A549 (cell line): ENCODE results near the gene INVS. TPM values are rescaled to one million over a fixed set of nuclear protein-coding genes. Genes with fewer than 3 reads are reported as not detected.

Experiments
- ATAC-seq, 2 experiments: fragments of 200-7000 bp in 1 of 2; fragments of >200 bp in 1 of 2; cut with Nextera tagmentation in 1 of 2; cut with Tn5 transposase in 1 of 2; 3 replicates each; pipeline versions ENCODE4 v1.8.0 to v1.9.1; 2018 to 2020; ENCODE audit warnings: mild to moderate bottlenecking in 1 of 2, moderate library complexity in 1 of 2
- CTCF ChIA-PET: fragments of 300-600 bp; sonication (Branson Sonifier 250); formaldehyde crosslinking; extraction: SDS; loops from one replicate; lab custom pipeline; 2021; ENCODE audit warnings: antibody characterized with exemption, inconsistent platforms; lab: Yijun Ruan, JAX
- POLR2A ChIA-PET: fragments of 350-600 bp; formaldehyde crosslinking; extraction: SDS; loops from one replicate; lab custom pipeline; 2021; ENCODE audit warnings: antibody characterized with exemption, inconsistent platforms; lab: Yijun Ruan, JAX
- DNase-seq, 2 experiments: peaks; one replicate each; pipeline versions ENCODE4 v3.0.0 to v3.0.0-alpha.2; 2011 to 2016; ENCODE audit warnings: low read depth in 1 of 2, low spot score in 1 of 2
- FAIRE-seq: peaks from 2 replicates; lab custom pipeline; 2011; peaks lifted over from hg19 to GRCh38; lab: Jason Lieb, UNC
- H3K27ac ChIP-seq, 2 experiments: fragments of >200 bp; sonication (Bioruptor Twin); formaldehyde crosslinking; 3 replicates each; pipeline ENCODE4 v1.5.1; 2016 to 2017
- H3K4me1 ChIP-seq: fragments of >200 bp; sonication (Bioruptor Twin); formaldehyde crosslinking; 3 replicates; pipeline ENCODE4 v1.6.1; 2016
- H3K4me2 ChIP-seq: fragments of >200 bp; sonication (Bioruptor Twin); formaldehyde crosslinking; 3 replicates; pipeline ENCODE4 v1.6.1; 2016
- H3K4me3 ChIP-seq: fragments of >200 bp; sonication (Bioruptor Twin); formaldehyde crosslinking; 3 replicates; pipeline ENCODE4 v1.5.1; 2016
- H3K9me3 ChIP-seq: fragments of >200 bp; sonication (Bioruptor Twin); formaldehyde crosslinking; 3 replicates; pipeline ENCODE4 v1.6.1; 2016
- CEBPB ChIP-seq, 2 experiments: fragments of >200 bp in 1 of 2; sonication (Bioruptor Twin) in 1 of 2; formaldehyde crosslinking in 1 of 2; IDR thresholded peaks; 2 replicates each; pipeline ENCODE4 v1.6.1; 2012 to 2016
- EHMT2 ChIP-seq: fragments of 200-600 bp; sonication (generic); IDR thresholded peaks from 2 replicates; pipeline ENCODE4 v1.6.1; 2016; ENCODE audit warnings: antibody characterized with exemption, low read depth, mild to moderate bottlenecking, moderate library complexity
- EP300 ChIP-seq, 2 experiments: fragments of >200 bp; sonication (Bioruptor Twin); formaldehyde crosslinking; IDR thresholded peaks; 2 replicates in 1 of 2; 3 replicates in 1 of 2; pipeline ENCODE4 v1.6.1; 2016 to 2017
- FOSB ChIP-seq: fragments of 250-450 bp; sonication (Bioruptor Pico); IDR thresholded peaks from 2 replicates; pipeline ENCODE4 v1.5.0; 2020; ENCODE audit warnings: mild to moderate bottlenecking, moderate library complexity
- FOSL2 ChIP-seq, 2 experiments: fragments of 450-650 bp in 1 of 2; fragments of >200 bp in 1 of 2; sonication (Bioruptor Twin) in 1 of 2; formaldehyde crosslinking; IDR thresholded peaks; 2 replicates each; pipeline versions ENCODE4 v1.5.0 to v1.6.1; 2016 to 2020; ENCODE audit warnings: mild to moderate bottlenecking in 1 of 2, moderate library complexity in 1 of 2
- FOXS1 ChIP-seq: fragments of 250-450 bp; sonication (Bioruptor Pico); IDR thresholded peaks from 2 replicates; pipeline ENCODE4 v1.5.0; 2020; ENCODE audit warnings: mild to moderate bottlenecking, moderate library complexity
- GATA3 ChIP-seq: IDR thresholded peaks from 2 replicates; pipeline ENCODE4 v1.6.1; 2012; ENCODE audit warnings: borderline replicate concordance
- HEYL ChIP-seq: fragments of 250-450 bp; sonication (Bioruptor Pico); IDR thresholded peaks from 2 replicates; pipeline ENCODE4 v1.8.0; 2021; ENCODE audit warnings: mild to moderate bottlenecking, moderate library complexity
- MAFK ChIP-seq: fragments of 450-650 bp; IDR thresholded peaks from 2 replicates; pipeline ENCODE4 v1.6.1; 2014; ENCODE audit not compliant: partially characterized antibody
- NFE2L2 ChIP-seq: fragments of 150-350 bp; conservative IDR thresholded peaks from 2 replicates; pipeline ENCODE4 v1.6.1; 2014; ENCODE audit warnings: low read length
- NPAS2 ChIP-seq: fragments of 250-450 bp; sonication (Bioruptor Pico); IDR thresholded peaks from 2 replicates; pipeline ENCODE4 v1.8.0; 2022; ENCODE audit warnings: mild to moderate bottlenecking, moderate library complexity, borderline replicate concordance
- NR3C1 ChIP-seq: fragments of >200 bp; sonication (Bioruptor Twin); formaldehyde crosslinking; IDR thresholded peaks from 3 replicates; pipeline ENCODE4 v1.6.1; 2017
- POLR2A ChIP-seq: IDR thresholded peaks from 2 replicates; pipeline ENCODE4 v1.6.1; 2012; ENCODE audit warnings: mild to moderate bottlenecking, low read length
- RFX5 ChIP-seq: fragments of 450-650 bp; IDR thresholded peaks from 2 replicates; pipeline ENCODE4 v1.7.1; 2014; ENCODE audit warnings: antibody characterized with exemption, mild to moderate bottlenecking, moderate library complexity
- TP53 ChIP-seq: fragments of 250-450 bp; sonication (Bioruptor Pico); IDR thresholded peaks from 2 replicates; pipeline ENCODE4 v1.5.0; 2021; ENCODE audit warnings: mild to moderate bottlenecking, moderate library complexity
- ZNF302 ChIP-seq: fragments of 250-450 bp; sonication (Bioruptor Pico); IDR thresholded peaks from 2 replicates; pipeline ENCODE4 v1.9.0; 2021; ENCODE audit warnings: inconsistent platforms, mild to moderate bottlenecking, moderate library complexity
- ZSCAN20 ChIP-seq: fragments of 250-450 bp; sonication (Bioruptor Pico); IDR thresholded peaks from 2 replicates; pipeline ENCODE4 v1.8.0; 2022; ENCODE audit warnings: mild to moderate bottlenecking, moderate library complexity
- whole genome bisulfite sequencing: methylation state at CpG from one replicate; pipeline ENCODE4 v1.1.6; 2017; ENCODE audit errors: missing lambda C conversion rate; 5-methylcytosine and 5-hydroxymethylcytosine counted together
- polyA plus RNA-seq, 4 experiments: library from polyadenylated mRNA; depleted of rRNA in 3 of 4; stranded (reverse); fragments of >200 nt; fragmentation: RNase III in 1 of 4; extraction: RNeasy Plus Mini Kit Qiagen cat#74134 plus additional on column Dnase treatment in 1 of 4; gene quantifications; 2 replicates in 3 of 4; 3 replicates in 1 of 4; pipeline ENCODE4 v1.2.3, GENCODE V29; 2011 to 2017
- TF ChIP-seq, protein P1 (sequence below): fragments of 200-600 bp; sonication (generic); IDR thresholded peaks from 2 replicates; pipeline ENCODE4 v1.6.1; 2016; ENCODE audit warnings: antibody characterized with exemption, mild to moderate bottlenecking, moderate library complexity
- TF ChIP-seq, protein P2 (sequence below): IDR thresholded peaks from 2 replicates; pipeline ENCODE4 v1.6.1; 2012
- TF ChIP-seq, protein P3 (sequence below): fragments of 450-650 bp; IDR thresholded peaks from 2 replicates; pipeline ENCODE4 v1.6.1; 2014; ENCODE audit warnings: antibody characterized with exemption

INVS gene
- polyA plus RNA-seq, 2 of the 4 experiments (the other 2 are of a cell fraction) = 11.9 to 30.6 TPM

DNA sequence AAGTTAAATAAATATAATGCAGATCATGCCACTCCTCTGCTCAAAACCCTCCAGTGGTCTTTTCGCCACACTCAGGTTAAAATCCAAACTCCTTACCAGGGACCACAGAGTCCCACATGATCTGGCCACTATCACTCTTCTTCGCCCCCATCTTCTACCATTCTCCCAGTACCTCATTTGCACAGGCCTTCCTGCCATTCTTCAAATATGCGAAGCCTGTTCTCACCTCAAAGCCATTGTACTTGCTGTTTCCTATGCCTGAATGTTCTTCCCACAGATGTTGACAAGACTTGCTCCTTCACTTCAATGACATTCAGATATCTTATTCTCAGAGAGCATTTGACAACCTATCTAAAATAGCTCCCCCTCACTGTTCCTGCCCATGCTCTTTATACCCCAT lies 242.8 kb downstream of the INVS start (continued):
- TF ChIP-seq, protein P1, sequence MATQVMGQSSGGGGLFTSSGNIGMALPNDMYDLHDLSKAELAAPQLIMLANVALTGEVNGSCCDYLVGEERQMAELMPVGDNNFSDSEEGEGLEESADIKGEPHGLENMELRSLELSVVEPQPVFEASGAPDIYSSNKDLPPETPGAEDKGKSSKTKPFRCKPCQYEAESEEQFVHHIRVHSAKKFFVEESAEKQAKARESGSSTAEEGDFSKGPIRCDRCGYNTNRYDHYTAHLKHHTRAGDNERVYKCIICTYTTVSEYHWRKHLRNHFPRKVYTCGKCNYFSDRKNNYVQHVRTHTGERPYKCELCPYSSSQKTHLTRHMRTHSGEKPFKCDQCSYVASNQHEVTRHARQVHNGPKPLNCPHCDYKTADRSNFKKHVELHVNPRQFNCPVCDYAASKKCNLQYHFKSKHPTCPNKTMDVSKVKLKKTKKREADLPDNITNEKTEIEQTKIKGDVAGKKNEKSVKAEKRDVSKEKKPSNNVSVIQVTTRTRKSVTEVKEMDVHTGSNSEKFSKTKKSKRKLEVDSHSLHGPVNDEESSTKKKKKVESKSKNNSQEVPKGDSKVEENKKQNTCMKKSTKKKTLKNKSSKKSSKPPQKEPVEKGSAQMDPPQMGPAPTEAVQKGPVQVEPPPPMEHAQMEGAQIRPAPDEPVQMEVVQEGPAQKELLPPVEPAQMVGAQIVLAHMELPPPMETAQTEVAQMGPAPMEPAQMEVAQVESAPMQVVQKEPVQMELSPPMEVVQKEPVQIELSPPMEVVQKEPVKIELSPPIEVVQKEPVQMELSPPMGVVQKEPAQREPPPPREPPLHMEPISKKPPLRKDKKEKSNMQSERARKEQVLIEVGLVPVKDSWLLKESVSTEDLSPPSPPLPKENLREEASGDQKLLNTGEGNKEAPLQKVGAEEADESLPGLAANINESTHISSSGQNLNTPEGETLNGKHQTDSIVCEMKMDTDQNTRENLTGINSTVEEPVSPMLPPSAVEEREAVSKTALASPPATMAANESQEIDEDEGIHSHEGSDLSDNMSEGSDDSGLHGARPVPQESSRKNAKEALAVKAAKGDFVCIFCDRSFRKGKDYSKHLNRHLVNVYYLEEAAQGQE = no peak

DNA sequence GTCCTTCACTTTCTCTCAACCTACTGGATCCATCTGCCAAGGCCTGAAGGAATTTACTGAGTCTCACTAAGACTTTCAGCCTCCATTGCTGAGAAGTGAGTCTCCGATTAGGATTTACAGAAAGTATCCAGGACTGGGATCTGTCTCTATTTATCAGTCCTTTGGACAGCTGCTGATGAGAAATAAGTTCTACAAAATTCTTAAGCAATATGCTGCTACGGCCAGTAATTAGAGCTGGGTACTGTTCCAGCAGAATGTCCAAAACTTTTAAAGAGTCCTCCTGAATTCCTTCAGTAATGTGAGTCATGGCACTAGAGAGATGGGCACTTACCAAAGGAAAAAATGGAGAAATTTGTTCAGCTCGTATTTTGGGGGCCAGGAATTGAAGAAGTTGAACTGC lies 247.8 kb downstream of the INVS start:
- H3K9me3 ChIP-seq = no peaks in the 10 kb centered on the region
- DNase-seq (no peak), ATAC-seq (no peak), FAIRE-seq (no peak)
- TF ChIP-seq FOSL2 (IDR thresholded peaks at IDR 0.05) (no peak), FOSL2 (CRISPR knock-in tag; IDR thresholded peaks at IDR 0.05) (no peak), MAFK (no peak), FOXS1 (no peak), NR3C1 (no peak), NFE2L2 (no peak), HEYL (CRISPR knock-in tag) (no peak), RFX5 (no peak), CEBPB (IDR thresholded peaks at IDR 0.05) (no peak), GATA3 (no peak), NPAS2 (CRISPR knock-in tag) (no peak), TP53 (CRISPR knock-in tag) (no peak), EP300 (IDR thresholded peaks at IDR 0.05) (no peak), POLR2A (no peak), ZNF302 (CRISPR knock-in tag) (no peak), ZSCAN20 (CRISPR knock-in tag) (no peak), EHMT2 (no peak)
- TF ChIP-seq, protein P2, sequence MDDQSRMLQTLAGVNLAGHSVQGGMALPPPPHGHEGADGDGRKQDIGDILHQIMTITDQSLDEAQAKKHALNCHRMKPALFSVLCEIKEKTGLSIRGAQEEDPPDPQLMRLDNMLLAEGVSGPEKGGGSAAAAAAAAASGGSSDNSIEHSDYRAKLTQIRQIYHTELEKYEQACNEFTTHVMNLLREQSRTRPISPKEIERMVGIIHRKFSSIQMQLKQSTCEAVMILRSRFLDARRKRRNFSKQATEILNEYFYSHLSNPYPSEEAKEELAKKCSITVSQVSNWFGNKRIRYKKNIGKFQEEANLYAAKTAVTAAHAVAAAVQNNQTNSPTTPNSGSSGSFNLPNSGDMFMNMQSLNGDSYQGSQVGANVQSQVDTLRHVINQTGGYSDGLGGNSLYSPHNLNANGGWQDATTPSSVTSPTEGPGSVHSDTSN = no peak
- TF ChIP-seq, protein P1 = no peak
- peaks cover 21% of the 10 kb centered on the region; the same call in 2 of the 3 replicates for H3K4me1 ChIP-seq
- WGBS = 97% methylated on average over 3 of the region's 3 CpGs
- ChIA-PET CTCF (no interaction called here), POLR2A (no interaction called here)
- no peak overlapping the region for H3K27ac ChIP-seq
- H3K4me2 ChIP-seq = no peak overlapping the region
- no peak overlapping the region for H3K4me3 ChIP-seq

DNA sequence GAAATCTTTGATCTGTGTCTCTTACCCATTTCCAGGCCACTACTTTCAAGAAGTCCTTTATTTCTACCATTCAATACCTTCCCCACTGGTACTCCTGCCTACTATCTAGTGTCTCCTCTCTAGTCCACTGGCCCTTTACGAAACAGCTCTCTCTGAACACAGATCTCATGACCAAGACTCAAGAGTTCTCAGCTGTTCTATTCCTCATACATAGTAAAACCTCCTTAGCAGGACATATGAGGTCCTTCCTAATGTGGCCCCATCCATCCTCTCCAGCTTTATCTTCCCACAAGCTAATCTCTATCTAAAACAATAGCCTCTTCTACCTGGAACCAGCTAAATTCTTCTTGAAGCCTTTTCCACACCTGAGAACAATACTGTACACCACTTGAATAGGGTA lies 251.1 kb downstream of the INVS start:
- peaks cover 26% of the 10 kb centered on the region; the same call in 2 of the 3 replicates for H3K4me1 ChIP-seq
- no peak for DNase-seq
- WGBS = 94% methylated on average over 1 of the region's 1 CpG
- H3K9me3 ChIP-seq = no peaks in the 10 kb centered on the region
- ChIA-PET POLR2A (no interaction called here), CTCF (interaction anchor here (3.4 kb wide), 1 partner anchor 88 kb away, joined by 12 read pairs; no protein-coding TSS in a partner anchor)
- FAIRE-seq = no peak
- peak overlapping the region; percentile 83 for H3K4me2 ChIP-seq
- ATAC-seq = no peak
- no peak overlapping the region for H3K27ac ChIP-seq
- H3K4me3 ChIP-seq = no peak overlapping the region
- TF ChIP-seq ZNF302 (CRISPR knock-in tag) = no peak
- TF ChIP-seq, protein P1 = no peak
- TF ChIP-seq FOSB (CRISPR knock-in tag) = no peak
- TF ChIP-seq, protein P2 = no peak
- TF ChIP-seq EP300 (IDR thresholded peaks at IDR 0.05) = no peak
- TF ChIP-seq, protein P3, sequence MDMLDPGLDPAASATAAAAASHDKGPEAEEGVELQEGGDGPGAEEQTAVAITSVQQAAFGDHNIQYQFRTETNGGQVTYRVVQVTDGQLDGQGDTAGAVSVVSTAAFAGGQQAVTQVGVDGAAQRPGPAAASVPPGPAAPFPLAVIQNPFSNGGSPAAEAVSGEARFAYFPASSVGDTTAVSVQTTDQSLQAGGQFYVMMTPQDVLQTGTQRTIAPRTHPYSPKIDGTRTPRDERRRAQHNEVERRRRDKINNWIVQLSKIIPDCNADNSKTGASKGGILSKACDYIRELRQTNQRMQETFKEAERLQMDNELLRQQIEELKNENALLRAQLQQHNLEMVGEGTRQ = no peak
